ENCODE measurements around the gene CEP63.

DNA sequence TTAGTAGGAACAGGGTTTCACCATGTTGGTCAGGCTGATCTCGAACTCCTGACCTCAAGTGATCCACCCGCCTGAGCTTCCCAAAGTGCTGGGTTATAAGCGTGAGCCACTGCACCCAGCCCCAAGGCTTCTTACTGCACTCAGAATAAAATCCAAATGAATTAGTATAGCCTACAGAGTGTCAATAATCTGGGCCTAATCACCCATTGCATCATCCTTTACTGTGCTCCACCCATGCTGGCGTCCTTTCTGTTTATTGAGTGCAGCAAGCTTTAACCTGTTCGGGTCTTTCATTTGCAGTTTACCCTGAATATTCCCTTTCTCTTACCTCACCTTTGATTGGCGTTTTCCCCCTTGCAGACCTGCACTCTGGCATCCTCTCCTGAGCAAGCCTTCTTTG, 77.7 kb downstream of the CEP63 start:
- TF ChIP-seq POLR2A (IDR thresholded peaks at IDR 0.05), result no peak
- TF ChIP-seq, protein P1, sequence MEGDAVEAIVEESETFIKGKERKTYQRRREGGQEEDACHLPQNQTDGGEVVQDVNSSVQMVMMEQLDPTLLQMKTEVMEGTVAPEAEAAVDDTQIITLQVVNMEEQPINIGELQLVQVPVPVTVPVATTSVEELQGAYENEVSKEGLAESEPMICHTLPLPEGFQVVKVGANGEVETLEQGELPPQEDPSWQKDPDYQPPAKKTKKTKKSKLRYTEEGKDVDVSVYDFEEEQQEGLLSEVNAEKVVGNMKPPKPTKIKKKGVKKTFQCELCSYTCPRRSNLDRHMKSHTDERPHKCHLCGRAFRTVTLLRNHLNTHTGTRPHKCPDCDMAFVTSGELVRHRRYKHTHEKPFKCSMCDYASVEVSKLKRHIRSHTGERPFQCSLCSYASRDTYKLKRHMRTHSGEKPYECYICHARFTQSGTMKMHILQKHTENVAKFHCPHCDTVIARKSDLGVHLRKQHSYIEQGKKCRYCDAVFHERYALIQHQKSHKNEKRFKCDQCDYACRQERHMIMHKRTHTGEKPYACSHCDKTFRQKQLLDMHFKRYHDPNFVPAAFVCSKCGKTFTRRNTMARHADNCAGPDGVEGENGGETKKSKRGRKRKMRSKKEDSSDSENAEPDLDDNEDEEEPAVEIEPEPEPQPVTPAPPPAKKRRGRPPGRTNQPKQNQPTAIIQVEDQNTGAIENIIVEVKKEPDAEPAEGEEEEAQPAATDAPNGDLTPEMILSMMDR (IDR thresholded peaks at IDR 0.05), result no peak

Measured in body of pancreas (tissue), 4 donors.